ENCODE results near the gene UROC1.

GRCh38 chr3:126459111-126459762, 58.3 kb downstream of the UROC1 start:
- TF ChIP-seq POLR2AphosphoS5 (IDR thresholded peaks at IDR 0.05; ENCODE audit: low read depth) (no peak), CTCF (IDR thresholded peaks at IDR 0.05; ENCODE audit: insufficient read depth, low read length) (no peak), REST (IDR thresholded peaks at IDR 0.05; ENCODE audit: insufficient replicate concordance, low read depth) (no peak)

Measured in HL-60 (cell line).